Measurements from ENCODE around the gene KAZN.

Gene KAZN

GRCh38 chr1:14748151-14748550 is 149.7 kb downstream of the KAZN start:
- no peak for DNase-seq

DNA sequence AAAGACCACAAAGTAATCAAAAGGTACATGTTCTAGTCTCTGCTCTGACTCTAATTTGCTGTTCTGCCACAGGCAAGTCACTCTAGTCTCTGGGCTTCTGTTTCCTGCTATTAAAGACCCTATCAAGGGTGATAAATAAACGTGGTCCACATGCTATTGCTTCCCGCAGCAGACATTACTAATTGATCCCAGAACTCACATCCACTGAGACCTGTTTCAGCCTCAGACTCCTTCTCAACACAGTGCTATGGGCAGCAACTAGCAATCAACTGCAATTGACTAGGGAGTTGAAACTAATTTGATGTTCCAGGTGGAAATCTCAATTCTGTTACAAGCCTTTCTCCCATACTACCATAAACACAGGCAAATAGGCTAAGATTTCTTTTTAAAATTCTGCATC is 150.5 kb downstream of the KAZN start:
- no peak for DNase-seq

DNA sequence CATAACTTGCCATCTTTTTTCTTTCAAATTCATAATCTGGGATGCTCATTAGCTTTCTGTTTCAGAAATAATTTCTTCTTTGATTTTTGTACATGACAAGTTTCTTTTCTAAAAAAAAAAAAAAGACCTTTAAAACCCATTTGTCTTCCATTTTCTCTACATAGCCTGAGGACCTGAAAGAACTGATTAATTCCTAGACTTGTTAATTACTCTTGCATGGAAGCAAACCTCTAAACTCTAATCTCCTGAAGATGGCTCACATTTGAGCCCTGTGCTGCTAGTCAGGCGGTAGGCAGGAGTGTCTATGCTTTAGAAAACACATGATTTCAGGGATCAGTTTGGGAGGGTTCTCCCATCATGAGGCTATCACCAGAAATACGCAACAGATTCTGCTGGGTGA is 152.0 kb downstream of the KAZN start:
- no peak for DNase-seq

- DNase-seq = no peak
Observed at GRCh38 chr1:14755518-14756252, 157.2 kb downstream of the KAZN start.

DNA sequence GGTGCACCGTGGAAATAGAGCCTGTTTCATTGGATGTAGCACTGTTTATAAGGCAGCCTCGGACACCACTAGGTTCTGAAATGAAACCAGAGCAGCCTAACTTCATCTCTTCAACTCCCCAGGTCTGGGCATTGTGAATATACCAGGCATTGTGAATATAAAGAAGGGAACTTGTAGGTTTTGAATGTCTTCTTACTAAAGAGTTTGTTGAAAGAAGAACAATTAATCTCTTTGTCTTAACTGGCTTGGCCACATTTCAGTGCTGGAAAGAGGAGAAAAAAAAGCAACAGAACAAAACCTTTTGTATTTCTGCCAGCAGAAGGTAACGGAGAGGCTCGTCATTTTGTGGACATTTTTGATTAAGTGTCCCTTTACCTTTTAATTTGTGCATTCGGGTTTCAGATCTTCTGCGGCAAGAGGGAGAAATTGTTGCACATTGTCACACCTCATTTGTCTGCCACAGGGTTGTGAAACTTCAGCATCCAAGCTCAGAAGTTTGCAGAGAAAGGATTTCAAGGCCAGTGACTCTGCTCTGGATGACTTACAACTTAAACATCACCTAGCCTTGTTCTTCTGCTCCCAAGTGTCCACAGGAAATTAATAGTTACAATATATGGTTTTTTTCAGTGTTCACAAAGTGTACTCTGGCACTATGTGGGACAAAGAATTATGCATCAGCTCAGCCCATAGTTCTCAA is 158.3 kb downstream of the KAZN start:
- DNase-seq = no peak

GRCh38 chr1:14757286-14757625 is 158.8 kb downstream of the KAZN start:
- no peak for DNase-seq

- DNase-seq = no peak
Observed at GRCh38 chr1:14759042-14759818, 160.7 kb downstream of the KAZN start.

GRCh38 chr1:14759843-14760242 is 161.4 kb downstream of the KAZN start:
- DNase-seq = no peak

GRCh38 chr1:14760780-14761179 is 162.3 kb downstream of the KAZN start:
- no peak for DNase-seq

DNA sequence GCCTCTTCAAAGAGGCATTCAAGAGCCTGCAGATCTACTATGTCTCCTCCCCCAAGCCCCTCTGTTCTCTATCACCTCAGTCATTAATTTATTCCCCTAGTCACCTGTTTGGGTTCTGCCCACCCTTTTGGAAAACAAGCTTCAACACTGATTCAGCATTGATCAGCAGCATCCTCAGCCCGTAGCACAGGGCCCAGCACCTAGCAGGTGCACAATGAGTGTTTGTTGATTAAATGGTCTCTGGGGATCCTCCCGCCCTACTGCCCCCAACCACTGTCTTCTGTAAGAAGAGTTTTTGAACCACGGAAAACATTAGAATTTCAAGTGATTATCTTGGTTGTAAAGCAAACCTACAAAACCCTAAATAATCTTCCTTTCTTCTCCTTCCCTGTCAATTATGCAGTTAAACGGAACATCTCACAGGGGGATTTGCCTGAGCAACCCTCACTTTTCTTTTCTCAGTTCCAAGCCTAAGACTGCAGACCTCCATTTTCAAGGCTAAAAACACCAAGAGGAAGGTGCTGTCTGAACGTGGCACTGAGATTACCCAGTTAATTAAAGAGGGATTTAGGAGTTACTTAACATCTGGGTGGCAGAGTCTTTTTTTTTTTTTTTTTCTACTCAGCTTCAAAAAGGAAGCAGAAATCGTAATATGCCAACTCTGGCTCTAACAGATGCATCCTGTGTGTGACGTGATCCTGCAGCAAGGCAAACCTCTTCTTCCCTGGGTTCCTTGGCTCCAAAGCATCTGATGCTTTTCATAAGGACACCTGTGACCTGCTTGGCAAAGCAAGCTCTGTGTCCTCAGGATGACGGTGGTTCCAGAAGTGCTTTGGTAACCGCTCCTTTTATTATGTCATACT is 163.0 kb downstream of the KAZN start:
- no peak for DNase-seq

DNA sequence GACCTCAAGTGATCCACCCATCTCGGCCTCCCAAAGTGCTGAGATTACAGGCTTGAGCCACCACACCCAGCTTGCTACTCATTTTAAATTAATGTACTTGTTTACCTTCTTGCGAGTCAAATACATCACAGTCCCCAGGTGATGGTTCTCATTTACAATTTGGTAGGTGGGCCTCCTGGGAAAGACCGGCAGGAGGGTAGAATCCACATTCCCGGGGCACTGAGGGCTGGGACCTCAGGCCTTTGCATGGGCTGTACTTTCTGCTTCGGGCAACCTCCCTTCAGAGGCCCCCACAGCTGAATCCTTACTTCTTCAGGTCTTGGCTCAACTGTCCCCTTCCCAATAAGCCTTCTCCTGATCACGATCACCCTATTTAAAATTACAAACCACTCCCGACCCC is 165.5 kb downstream of the KAZN start:
- DNase-seq = no peak

GRCh38 chr1:14765773-14766172 is 167.3 kb downstream of the KAZN start:
- no peak for DNase-seq

DNA sequence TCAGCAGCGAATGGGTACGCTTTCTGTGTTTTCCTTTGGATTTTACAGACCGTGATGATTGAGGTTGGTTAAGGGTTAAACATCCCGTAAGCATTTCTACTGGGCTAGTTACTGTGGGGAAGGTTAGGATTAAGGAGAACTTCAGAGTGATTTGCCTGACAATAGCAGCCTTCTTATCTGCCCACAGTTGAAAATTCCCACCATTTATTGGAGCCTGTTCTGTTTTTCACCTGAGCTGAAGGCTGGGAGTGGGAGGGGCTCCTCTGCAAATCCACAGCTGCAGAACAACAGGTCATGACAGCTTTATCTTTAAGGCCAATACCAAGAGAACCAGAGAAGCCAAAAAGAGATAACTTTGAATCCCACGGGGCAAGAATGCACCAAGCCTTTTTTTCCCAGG is 168.6 kb downstream of the KAZN start:
- no peak for DNase-seq

- no peak for DNase-seq
Observed at GRCh38 chr1:14768582-14769304, 170.3 kb downstream of the KAZN start.

DNA sequence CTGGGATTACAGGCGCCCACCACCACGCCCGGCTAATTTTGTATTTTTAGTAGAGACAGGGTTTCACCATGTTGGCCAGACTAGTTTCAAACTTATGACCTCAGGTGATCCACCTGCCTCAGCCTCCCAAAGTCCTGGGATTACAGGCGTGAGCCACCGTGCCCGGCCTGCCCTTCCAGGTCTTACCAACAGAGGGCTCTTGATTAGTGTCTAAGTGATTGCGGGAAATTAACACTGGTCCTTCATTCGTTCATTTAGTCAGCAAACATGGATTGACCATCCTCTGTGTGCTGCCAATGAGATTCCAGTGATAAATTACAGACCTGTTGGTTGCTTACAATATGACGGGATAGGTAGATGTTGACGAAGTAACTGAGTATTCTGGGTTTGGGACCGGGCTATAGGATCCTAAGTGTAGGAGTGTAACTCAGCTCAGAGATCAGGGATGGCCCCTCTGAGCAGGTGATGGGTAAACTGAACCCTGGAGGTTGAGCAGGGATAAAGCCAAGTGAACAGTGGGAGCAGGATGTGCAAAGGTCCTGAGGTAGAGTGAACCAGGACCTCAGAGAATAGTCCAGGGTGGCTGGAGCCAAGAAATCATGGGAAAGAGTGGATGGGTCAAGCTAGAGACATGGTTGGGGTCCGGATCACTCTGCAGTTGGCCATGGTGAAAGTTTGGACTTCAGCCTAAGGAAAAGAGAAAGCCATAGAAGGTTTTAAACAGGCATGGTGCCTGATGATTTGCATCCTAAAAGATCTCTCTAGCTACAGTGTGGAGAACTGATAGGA is 171.2 kb downstream of the KAZN start:
- no peak for DNase-seq

DNA sequence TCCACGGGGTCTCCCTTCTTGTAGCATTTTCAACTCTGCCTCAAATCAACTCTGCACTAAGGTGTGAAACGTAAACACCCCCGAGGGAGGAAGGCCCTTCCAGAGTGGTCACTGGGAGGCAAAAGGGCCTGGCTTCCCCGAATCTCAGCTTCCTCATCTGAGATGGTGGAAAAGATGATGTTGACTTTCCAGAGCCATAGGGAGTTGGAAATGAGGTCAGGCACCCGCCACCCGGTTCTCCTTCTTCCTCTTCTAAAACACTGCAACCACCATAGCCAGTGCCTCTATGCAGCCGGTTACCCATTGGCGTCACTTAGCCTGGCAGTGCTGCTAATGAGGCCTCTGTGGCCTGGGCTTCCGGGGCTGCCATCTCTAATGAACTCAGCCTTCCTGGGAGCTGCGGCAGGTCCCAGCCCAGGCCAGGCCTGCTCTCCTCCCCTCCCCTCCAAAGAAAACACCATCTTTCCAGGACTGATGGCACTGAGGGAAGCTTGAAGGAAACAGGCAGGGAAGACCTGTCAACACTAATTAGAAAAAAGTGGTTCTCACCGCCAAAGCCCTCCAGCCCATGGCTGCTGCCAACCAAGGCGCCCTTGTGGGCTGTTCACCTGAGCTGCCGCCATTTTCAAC is 175.0 kb downstream of the KAZN start:
- no peak for DNase-seq

GRCh38 chr1:14774225-14774624 is 175.7 kb downstream of the KAZN start:
- DNase-seq = no peak

DNA sequence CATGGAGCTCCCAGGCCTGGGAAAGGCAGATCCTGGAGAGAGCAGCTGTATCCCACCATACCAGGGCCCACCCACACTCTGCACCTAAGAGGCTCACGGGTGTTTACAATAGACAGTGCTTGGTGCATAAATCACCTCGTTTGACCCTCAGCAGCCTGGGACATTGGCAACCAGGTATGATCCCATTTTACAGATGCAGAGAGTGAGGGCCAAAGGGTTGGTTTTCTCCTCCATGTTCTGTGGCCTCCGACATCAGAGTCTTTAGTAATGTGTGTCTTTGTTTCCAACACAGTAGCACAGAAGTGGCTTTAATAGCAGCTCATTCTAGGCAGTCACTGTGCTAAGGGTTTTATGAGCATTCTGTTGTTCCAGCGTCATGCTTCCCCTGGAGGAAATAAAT is 176.5 kb downstream of the KAZN start:
- no peak for DNase-seq

DNA sequence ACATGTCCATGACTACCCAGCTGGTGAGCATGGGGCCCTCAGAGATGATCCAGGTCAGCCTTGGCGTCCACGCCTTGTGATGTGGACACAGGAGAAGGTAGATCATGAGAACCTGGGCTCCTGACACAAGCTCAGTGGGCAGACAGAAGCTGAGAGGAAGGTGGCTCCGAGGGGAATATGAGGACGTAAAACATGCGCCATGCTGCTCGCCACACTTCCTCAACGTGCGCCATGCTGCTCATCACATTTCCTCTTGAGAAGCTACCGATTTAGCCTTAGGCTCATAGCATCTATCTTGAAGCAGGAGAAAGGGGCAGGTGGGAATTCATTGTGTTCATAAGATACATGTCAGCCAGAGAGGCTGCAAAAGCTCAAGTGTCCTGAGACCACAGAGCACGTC is 176.9 kb downstream of the KAZN start:
- no peak for DNase-seq

GRCh38 chr1:14777516-14778506 is 179.3 kb downstream of the KAZN start:
- no peak for DNase-seq

Measured in fibroblast of skin of right biceps (primary cell).